Colonic mucosa (tissue), 4 donors: Measurements from ENCODE around the gene RIMS1. TPM values are rescaled to one million over a fixed set of nuclear protein-coding genes. Genes with fewer than 3 reads are reported as not detected.

Experiments used
- DNase-seq: peaks from one replicate; pipeline ENCODE4 v3.0.0-alpha.2; 2020
- H3K27ac ChIP-seq: fragments of 200-600 bp; one replicate; pipeline ENCODE4 v1.8.0; 2021
- H3K27me3 ChIP-seq: fragments of 200-600 bp; one replicate; pipeline ENCODE4 v1.8.0; 2021
- H3K36me3 ChIP-seq: fragments of 200-600 bp; one replicate; pipeline ENCODE4 v1.8.0; 2021
- H3K4me1 ChIP-seq: fragments of 200-600 bp; one replicate; pipeline ENCODE4 v1.8.0; 2021; ENCODE audit warnings: mild to moderate bottlenecking
- H3K4me3 ChIP-seq: fragments of 200-600 bp; one replicate; pipeline ENCODE4 v1.8.0; 2021
- H3K9ac ChIP-seq, 2 donors: one replicate each; pipeline ENCODE4 v1.7.0; 2013; ENCODE audit warnings: control low read depth in 2 of 2, low read depth in 2 of 2, low read length in 2 of 2
- H3K9me3 ChIP-seq: fragments of 200-600 bp; one replicate; pipeline ENCODE4 v1.8.0; 2021
- intact Hi-C: fragments of 100-400 bp; cut with DNase I; formaldehyde crosslinking; loops from one replicate; pipeline ENCODE4 v1.14.1; 2022
- total RNA-seq, 2 donors: library from RNA; stranded (reverse); fragmentation: NEBNext Ultra II Directional in 1 of 2; extraction: Animal tissue kit (Norgen Biotek cat#: 25700) in 1 of 2; gene quantifications; one replicate each; pipeline ENCODE4 v1.2.1, GENCODE V29; 2021
- TF ChIP-seq, protein P1 (sequence below): fragments of 200-600 bp; IDR thresholded peaks from one replicate; pipeline ENCODE4 v1.8.0; 2022; ENCODE audit warnings: antibody characterized with exemption, mild to moderate bottlenecking
- donor health status: healthy.
- donor health status: DM: no; HTN: no; CAD: no.
- donor health status: DM: no; HTN: no; CAD: no.

Gene RIMS1
- total RNA-seq, 2 donors from 2014 or later: 0.17 to 0.56 TPM

DNA sequence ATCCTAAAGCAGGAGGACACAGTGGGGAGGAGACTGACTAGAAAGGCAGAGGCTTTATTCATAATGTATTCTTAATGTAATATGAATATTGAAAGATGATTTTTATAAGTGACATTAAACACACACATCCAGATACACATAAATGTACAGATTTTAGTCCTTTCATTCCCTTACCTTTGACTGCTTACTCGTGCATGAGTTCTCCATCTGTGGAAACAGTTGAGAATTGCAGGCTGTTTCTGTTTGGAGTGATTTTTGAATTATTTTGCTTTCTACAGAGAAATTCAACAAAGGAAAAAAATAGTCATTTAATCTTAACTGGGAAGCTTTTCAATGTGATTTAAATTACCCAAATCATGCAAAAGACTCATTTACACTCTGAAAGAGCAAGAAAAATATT is 136.5 kb downstream of the RIMS1 start:
- no peak overlapping the region for H3K4me3 ChIP-seq
- H3K36me3 ChIP-seq: no peaks in the 10 kb centered on the region
- H3K9me3 ChIP-seq: no peaks in the 10 kb centered on the region
- no peak overlapping the region for H3K27ac ChIP-seq
- intact Hi-C loops: no loop called here
- TF ChIP-seq, protein P1, sequence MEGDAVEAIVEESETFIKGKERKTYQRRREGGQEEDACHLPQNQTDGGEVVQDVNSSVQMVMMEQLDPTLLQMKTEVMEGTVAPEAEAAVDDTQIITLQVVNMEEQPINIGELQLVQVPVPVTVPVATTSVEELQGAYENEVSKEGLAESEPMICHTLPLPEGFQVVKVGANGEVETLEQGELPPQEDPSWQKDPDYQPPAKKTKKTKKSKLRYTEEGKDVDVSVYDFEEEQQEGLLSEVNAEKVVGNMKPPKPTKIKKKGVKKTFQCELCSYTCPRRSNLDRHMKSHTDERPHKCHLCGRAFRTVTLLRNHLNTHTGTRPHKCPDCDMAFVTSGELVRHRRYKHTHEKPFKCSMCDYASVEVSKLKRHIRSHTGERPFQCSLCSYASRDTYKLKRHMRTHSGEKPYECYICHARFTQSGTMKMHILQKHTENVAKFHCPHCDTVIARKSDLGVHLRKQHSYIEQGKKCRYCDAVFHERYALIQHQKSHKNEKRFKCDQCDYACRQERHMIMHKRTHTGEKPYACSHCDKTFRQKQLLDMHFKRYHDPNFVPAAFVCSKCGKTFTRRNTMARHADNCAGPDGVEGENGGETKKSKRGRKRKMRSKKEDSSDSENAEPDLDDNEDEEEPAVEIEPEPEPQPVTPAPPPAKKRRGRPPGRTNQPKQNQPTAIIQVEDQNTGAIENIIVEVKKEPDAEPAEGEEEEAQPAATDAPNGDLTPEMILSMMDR: no peak
- H3K9ac ChIP-seq: no peak overlapping the region
- no peak for DNase-seq
- no peaks in the 10 kb centered on the region for H3K27me3 ChIP-seq
- no peaks in the 10 kb centered on the region for H3K4me1 ChIP-seq

DNA sequence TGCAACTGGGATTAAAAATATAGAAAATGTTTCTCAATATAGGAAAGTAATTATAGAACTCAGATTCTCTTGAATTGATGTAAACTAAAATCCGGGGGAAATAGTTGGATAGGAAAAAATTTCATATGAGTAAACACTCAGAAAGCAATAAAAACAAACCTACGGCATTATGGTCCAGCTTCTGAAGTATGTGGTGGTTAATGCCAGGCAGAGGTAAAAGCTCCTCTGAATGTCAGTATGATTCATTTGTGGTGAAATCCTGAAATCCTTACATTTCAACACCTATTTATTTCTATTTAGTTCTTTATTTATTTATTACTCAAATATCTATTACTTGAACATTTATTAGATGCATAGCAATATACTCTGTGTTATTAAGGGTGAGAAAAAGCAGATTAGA is 145.1 kb downstream of the RIMS1 start:
- Histone ChIP-seq H3K9ac (no peak overlapping the region), H3K27ac (no peak overlapping the region), H3K9me3 (no peaks in the 10 kb centered on the region), H3K36me3 (no peaks in the 10 kb centered on the region), H3K4me3 (no peak overlapping the region), H3K27me3 (no peaks in the 10 kb centered on the region), H3K4me1 (no peaks in the 10 kb centered on the region)
- TF ChIP-seq, protein P1: no peak
- intact Hi-C loops: no loop called here
- DNase-seq: no peak

DNA sequence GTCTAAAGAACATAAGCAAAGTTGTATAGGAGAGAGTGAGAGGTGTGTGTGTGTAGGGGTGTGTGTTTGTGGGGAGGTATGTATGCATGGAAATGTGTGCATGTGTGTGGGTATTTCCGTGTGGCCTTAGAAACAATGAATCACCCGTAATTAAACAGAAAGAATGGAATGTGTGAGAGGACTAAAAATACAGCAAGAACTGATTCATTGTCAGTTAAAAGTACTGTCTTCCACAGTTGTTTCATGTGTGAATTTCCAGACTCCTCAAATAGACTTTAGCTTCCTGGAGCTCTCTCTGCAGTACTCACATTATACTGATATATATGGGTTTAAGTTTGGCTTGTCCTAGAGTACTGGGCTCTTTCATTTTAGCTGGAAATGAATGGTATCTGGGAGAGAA is 145.7 kb downstream of the RIMS1 start:
- intact Hi-C loops: no loop called here
- Histone ChIP-seq H3K36me3 (no peaks in the 10 kb centered on the region), H3K4me1 (no peaks in the 10 kb centered on the region), H3K4me3 (no peak overlapping the region), H3K27ac (no peak overlapping the region), H3K9ac (no peak overlapping the region), H3K9me3 (no peaks in the 10 kb centered on the region), H3K27me3 (no peaks in the 10 kb centered on the region)
- TF ChIP-seq, protein P1: no peak
- DNase-seq: no peak

DNA sequence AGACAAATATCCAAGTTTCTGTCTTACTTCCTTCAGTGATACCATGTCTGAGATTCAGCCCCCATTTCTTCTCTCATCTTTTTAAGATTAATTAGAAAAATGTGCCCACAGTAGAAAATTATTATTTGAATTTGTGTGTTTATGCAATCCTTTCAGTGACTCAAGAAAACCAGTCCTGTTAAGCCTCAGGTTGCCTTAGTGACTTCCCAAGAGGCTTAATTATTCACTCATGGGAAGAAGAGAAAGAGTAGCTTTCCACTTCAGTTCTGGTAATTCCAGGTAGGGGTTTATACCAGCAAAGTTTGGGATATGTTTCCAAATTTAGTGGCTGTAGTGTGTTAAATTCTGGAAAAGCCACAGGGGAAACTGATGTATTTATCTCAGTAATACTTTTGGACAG is 149.1 kb downstream of the RIMS1 start:
- Histone ChIP-seq H3K36me3 (no peaks in the 10 kb centered on the region), H3K27ac (no peak overlapping the region), H3K9ac (no peak overlapping the region), H3K4me3 (no peak overlapping the region), H3K4me1 (no peaks in the 10 kb centered on the region), H3K9me3 (no peaks in the 10 kb centered on the region), H3K27me3 (no peaks in the 10 kb centered on the region)
- no peak for DNase-seq
- TF ChIP-seq, protein P1: no peak
- intact Hi-C loops: no loop called here

DNA sequence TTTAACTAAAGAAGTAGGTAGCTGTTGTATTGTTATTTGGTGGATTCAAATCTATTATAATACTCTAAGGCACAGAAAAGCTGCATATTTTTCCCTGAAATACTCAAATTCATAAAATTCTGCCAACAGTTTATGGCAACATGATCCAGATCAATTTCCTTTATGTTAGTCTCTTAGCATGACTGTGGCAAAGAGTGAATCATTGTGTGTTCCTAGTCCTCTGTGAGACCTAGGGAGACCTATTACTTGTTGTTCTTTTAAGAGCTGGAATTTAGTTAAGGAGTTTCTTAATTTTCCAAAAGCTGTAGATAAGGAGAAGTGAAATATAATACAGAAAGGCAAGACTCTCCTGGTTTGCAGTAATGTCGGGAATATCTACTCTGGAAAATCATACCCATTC is 149.6 kb downstream of the RIMS1 start:
- H3K4me1 ChIP-seq: no peaks in the 10 kb centered on the region
- no peaks in the 10 kb centered on the region for H3K36me3 ChIP-seq
- H3K4me3 ChIP-seq: no peak overlapping the region
- no peak overlapping the region for H3K27ac ChIP-seq
- intact Hi-C loops: no loop called here
- no peaks in the 10 kb centered on the region for H3K27me3 ChIP-seq
- H3K9me3 ChIP-seq: no peaks in the 10 kb centered on the region
- TF ChIP-seq, protein P1: no peak
- DNase-seq: no peak
- H3K9ac ChIP-seq: no peak overlapping the region

DNA sequence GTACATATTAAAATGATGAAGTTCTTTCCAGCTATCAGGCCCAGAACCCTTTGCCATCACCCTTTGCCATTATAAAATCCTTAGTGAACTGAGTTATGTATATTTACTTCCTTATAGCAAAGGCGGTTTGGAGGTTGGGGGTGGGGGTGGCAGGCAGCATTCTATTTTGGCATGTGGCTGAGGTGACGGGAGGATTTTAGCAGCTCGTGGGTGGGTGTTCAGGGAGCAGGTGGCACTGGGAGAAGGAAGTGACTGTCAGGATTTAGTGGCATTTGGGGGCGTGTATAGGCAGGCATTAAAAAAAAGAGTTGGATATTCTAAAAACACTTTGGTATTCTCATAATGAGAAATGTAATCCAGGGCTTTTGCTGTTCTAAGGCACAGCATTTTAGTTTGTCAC is 150.7 kb downstream of the RIMS1 start:
- no peak overlapping the region for H3K9ac ChIP-seq
- no peaks in the 10 kb centered on the region for H3K4me1 ChIP-seq
- no peak overlapping the region for H3K4me3 ChIP-seq
- H3K27me3 ChIP-seq: no peaks in the 10 kb centered on the region
- H3K36me3 ChIP-seq: no peaks in the 10 kb centered on the region
- H3K9me3 ChIP-seq: no peaks in the 10 kb centered on the region
- H3K27ac ChIP-seq: no peak overlapping the region
- TF ChIP-seq, protein P1: no peak
- DNase-seq: no peak
- intact Hi-C loops: no loop called here
